PC-3 (cell line): ENCODE measurements around the gene ARHGAP42. TPM values are rescaled to one million over a fixed set of nuclear protein-coding genes. Genes with fewer than 3 reads are reported as not detected.

ENCODE experiments used
- ATAC-seq: fragments of 200-7000 bp; cut with Tn5 transposase; 2 replicates; pipeline ENCODE4 v1.9.1; 2020; ENCODE audit warnings: mild to moderate bottlenecking, moderate library complexity
- BruUV-seq: library from RNA; stranded (reverse); fragments of 400-500 nt; replicated peaks from 2 replicates; lab custom pipeline; 2021; lab: Mats Ljungman, UMichigan
- CTCF ChIA-PET: fragments of 300-600 bp; sonication (Branson Sonifier 250); formaldehyde crosslinking; loops from one replicate; lab custom pipeline; 2022; ENCODE audit warnings: antibody characterized with exemption; lab: Charles Lee
- POLR2A ChIA-PET: fragments of 300-600 bp; sonication (Branson Sonifier 250); formaldehyde crosslinking; loops from one replicate; lab custom pipeline; 2022; ENCODE audit warnings: antibody characterized with exemption; ENCODE audit not compliant: unreplicated experiment; lab: Charles Lee
- DNase-seq: peaks from one replicate; pipeline ENCODE4 v3.0.0-alpha.2; 2015
- H2AFZ ChIP-seq: fragments of 300-600 bp; sonication (generic); 2 replicates; pipeline ENCODE4 v1.6.0; 2016; ENCODE audit warnings: antibody characterized with exemption, low read length
- H3F3A ChIP-seq: fragments of 300-600 bp; sonication (generic); one replicate; pipeline ENCODE4 v1.6.0; 2017; ENCODE audit warnings: antibody characterized with exemption, low read length, control low read depth, mild to moderate bottlenecking; ENCODE audit not compliant: unreplicated experiment
- H3K27ac ChIP-seq: fragments of 300-600 bp; sonication (generic); 2 replicates; pipeline ENCODE4 v1.5.1; 2016; ENCODE audit warnings: mild to moderate bottlenecking, low read length
- H3K27me3 ChIP-seq: fragments of 300-600 bp; sonication (generic); 2 replicates; pipeline ENCODE4 v1.6.1; 2016; ENCODE audit warnings: low read length, mixed read lengths
- H3K36me3 ChIP-seq: fragments of 300-600 bp; sonication (generic); 2 replicates; pipeline ENCODE4 v1.6.1; 2016; ENCODE audit warnings: low read depth, mixed run types, low read length, mixed read lengths
- H3K4me1 ChIP-seq: fragments of 300-600 bp; sonication (generic); 2 replicates; pipeline ENCODE4 v1.5.1; 2016; ENCODE audit warnings: low read length; ENCODE audit not compliant: insufficient read depth
- H3K4me2 ChIP-seq: fragments of 300-600 bp; sonication (generic); 2 replicates; pipeline ENCODE4 v1.6.0; 2016; ENCODE audit warnings: low read length
- H3K4me3 ChIP-seq: fragments of 300-600 bp; sonication (generic); 2 replicates; pipeline ENCODE4 v1.5.1; 2016; ENCODE audit warnings: mild to moderate bottlenecking, low read length, mixed read lengths
- H3K79me2 ChIP-seq: fragments of 300-600 bp; sonication (generic); 2 replicates; pipeline ENCODE4 v1.6.1; 2017; ENCODE audit warnings: low read length, mixed read lengths
- H3K9ac ChIP-seq: fragments of 300-600 bp; sonication (generic); 2 replicates; pipeline ENCODE4 v1.6.0; 2016; ENCODE audit warnings: mild to moderate bottlenecking, low read length
- H3K9me2 ChIP-seq: fragments of 300-600 bp; sonication (generic); replicated peaks from 2 replicates; pipeline ENCODE4 v1.6.1; 2016; ENCODE audit warnings: mixed run types, low read length, mixed read lengths
- H3K9me3 ChIP-seq: fragments of 300-600 bp; sonication (generic); 2 replicates; pipeline ENCODE4 v1.6.1; 2016; ENCODE audit warnings: low read length, mixed read lengths
- H4K20me1 ChIP-seq: fragments of 300-600 bp; sonication (generic); 2 replicates; pipeline ENCODE4 v1.6.1; 2016; ENCODE audit warnings: low read length, mixed read lengths
- CTCF ChIP-seq: fragments of 300-600 bp; sonication (generic); conservative IDR thresholded peaks from 2 replicates; pipeline ENCODE4 v1.5.1; 2017; ENCODE audit warnings: antibody characterized with exemption, low read depth, mild to moderate bottlenecking, low read length
- EZH2 ChIP-seq: fragments of 300-600 bp; sonication (generic); IDR thresholded peaks from one replicate; pipeline ENCODE4 v1.6.1; 2017; ENCODE audit warnings: antibody characterized with exemption, mild to moderate bottlenecking, low read length; ENCODE audit not compliant: unreplicated experiment
- EZH2phosphoT487 ChIP-seq: fragments of 300-600 bp; sonication (generic); IDR thresholded peaks from 2 replicates; pipeline ENCODE4 v1.6.1; 2018; ENCODE audit warnings: mild to moderate bottlenecking, antibody characterized with exemption, low read length, borderline replicate concordance
- intact Hi-C: fragments of 100-400 bp; cut with micrococcal nuclease; formaldehyde crosslinking; loops from 2 replicates; pipeline ENCODE4 v1.9.0; 2023
- total RNA-seq: library from RNA; depleted of rRNA; stranded (reverse); fragments of >200 nt; gene quantifications from 2 replicates; pipeline ENCODE4 v1.2.3, GENCODE V29; 2014

The ARHGAP42 gene
- total RNA-seq, 1 experiment from 2014 or later = 12.1 TPM

- Histone ChIP-seq H3K4me1 (peaks cover 20% of the 10 kb centered on the region), H2AFZ (no peak overlapping the region), H3K9ac (no peak overlapping the region), H4K20me1 (no peaks in the 10 kb centered on the region), H3K36me3 (no peaks in the 10 kb centered on the region), H3K27me3 (no peaks in the 10 kb centered on the region), H3K4me2 (no peak overlapping the region), H3K9me3 (no peaks in the 10 kb centered on the region), H3K79me2 (no peaks in the 10 kb centered on the region; the same call in 1 of the 2 replicates), H3F3A (no peaks in the 10 kb centered on the region), H3K27ac (no peak overlapping the region), H3K4me3 (no peak overlapping the region), H3K9me2 (no peaks in the 10 kb centered on the region)
- POLR2A ChIA-PET = interaction anchor here (0.5 kb wide), 1 partner anchor 39 kb away, joined by 3 read pairs; no protein-coding TSS in a partner anchor
- ATAC-seq (no peak), DNase-seq (no peak)
- TF ChIP-seq CTCF (peak; percentile 45), EZH2phosphoT487 (no peak), EZH2 (no peak)
- CTCF ChIA-PET = interaction anchor here (0.6 kb wide), 2 partner anchors 14 to 19 kb away, joined by 4 read pairs; no protein-coding TSS in a partner anchor
- intact Hi-C loops = loop anchor here (5.0 kb wide), 1 partner anchor 35 kb away; no protein-coding TSS in a partner anchor
- no TSS peak for BruUV-seq
Measured at GRCh38 chr11:100817620-100818019, 130.5 kb downstream of the ARHGAP42 start.

GRCh38 chr11:100820621-100821020 lies 133.5 kb downstream of the ARHGAP42 start:
- Histone ChIP-seq H3K4me2 (no peak overlapping the region), H3K9me2 (no peaks in the 10 kb centered on the region), H3K27me3 (no peaks in the 10 kb centered on the region), H3K4me3 (no peak overlapping the region), H4K20me1 (no peaks in the 10 kb centered on the region), H3K4me1 (peaks cover 20% of the 10 kb centered on the region), H2AFZ (no peak overlapping the region), H3K9ac (no peak overlapping the region), H3K9me3 (no peaks in the 10 kb centered on the region), H3K27ac (no peak overlapping the region), H3F3A (no peaks in the 10 kb centered on the region), H3K36me3 (no peaks in the 10 kb centered on the region), H3K79me2 (peaks cover 2% of the 10 kb centered on the region; the same call in 1 of the 2 replicates)
- TF ChIP-seq CTCF (no peak), EZH2 (no peak), EZH2phosphoT487 (no peak)
- CTCF ChIA-PET = interaction anchor here (0.6 to 0.7 kb wide), 2 partner anchors 37 to 62 kb away, joined by 4 read pairs; no protein-coding TSS in a partner anchor
- BruUV-seq = no TSS peak
- DNase-seq = no peak
- no peak for ATAC-seq
- POLR2A ChIA-PET = no interaction called here
- intact Hi-C loops = no loop called here

- Histone ChIP-seq H3K36me3 (no peaks in the 10 kb centered on the region), H3K4me1 (peaks cover 18% of the 10 kb centered on the region), H3K9ac (no peak overlapping the region), H3K9me3 (no peaks in the 10 kb centered on the region), H3K4me2 (no peak overlapping the region), H3K27ac (no peak overlapping the region), H3K9me2 (no peaks in the 10 kb centered on the region), H3K27me3 (no peaks in the 10 kb centered on the region), H3F3A (no peaks in the 10 kb centered on the region), H3K4me3 (no peak overlapping the region), H3K79me2 (peaks cover 8% of the 10 kb centered on the region; the same call in 1 of the 2 replicates), H2AFZ (no peak overlapping the region), H4K20me1 (no peaks in the 10 kb centered on the region)
- POLR2A ChIA-PET = no interaction called here
- CTCF ChIA-PET = no interaction called here
- peak; percentile 37 for DNase-seq
- intact Hi-C loops = no loop called here
- no peak for ATAC-seq
- no TSS peak for BruUV-seq
- TF ChIP-seq EZH2 = no peak
- TF ChIP-seq EZH2phosphoT487 = no peak
- TF ChIP-seq CTCF = no peak
Measured at GRCh38 chr11:100821198-100821597, 134.1 kb downstream of the ARHGAP42 start.
